ENCODE results near the gene AFMID. TPM values are rescaled to one million over a fixed set of nuclear protein-coding genes. Genes with fewer than 3 reads are reported as not detected.

AFMID gene
- total and polyA plus RNA-seq, 2 donors (not counting 1 experiment from before 2014, with no cell fraction given): 18.2 to 24.8 TPM

- ChIA-PET CTCF (interaction anchor here (0.6 to 6.1 kb wide), 5 partner anchors 112 to 173 kb away, joined by 5 to 83 read pairs (median 32); no protein-coding TSS in a partner anchor), POLR2A (interaction anchor here (0.9 kb wide), 1 partner anchor 17 kb away, joined by 3 read pairs; the partner anchor contains the start of gene TMEM235)
- no peak overlapping the region for H3K27ac Mint-ChIP-seq
- H3K9me3 ChIP-seq (ENCODE audit: control extremely low read depth in 1 of 3, control insufficient read depth in 2 of 3, insufficient read depth in 1 of 3, low read length in 2 of 3): peaks cover 0 to 6% (median 0%) of the 10 kb centered on the region in 3 donors
- TF ChIP-seq CTCF (IDR thresholded peaks at IDR 0.05) (no peak), EZH2 (IDR thresholded peaks at IDR 0.05; ENCODE audit: borderline replicate concordance, insufficient read depth, low read depth, low read length, poor library complexity, severe bottlenecking) (no peak)
- no peak for DNase-seq
- no peak for ATAC-seq (ENCODE audit: low read depth)
- H3K4me1 ChIP-seq (ENCODE audit: control insufficient read depth in 2 of 2, insufficient read depth in 2 of 2, low read length in 2 of 2): peaks cover 29 to 31% of the 10 kb centered on the region in 2 donors
- H3K27me3 ChIP-seq (replicated peaks in 1 of 4; ENCODE audit: control extremely low read depth in 1 of 4, control insufficient read depth in 3 of 4, insufficient read depth in 4 of 4, low read length in 3 of 4): no peaks in the 10 kb centered on the region
- peaks cover 7% of the 10 kb centered on the region for H4K20me1 ChIP-seq (ENCODE audit: control insufficient read depth, insufficient read depth, low read length, poor library complexity, severe bottlenecking)
- H2AFZ ChIP-seq (ENCODE audit: insufficient read depth, low read depth, low read length, poor library complexity, severe bottlenecking): no peak overlapping the region
- no peak overlapping the region for H3K9ac ChIP-seq (ENCODE audit: low read length)
- H3K36me3 ChIP-seq (replicated peaks in 1 of 2; ENCODE audit: control extremely low read depth in 1 of 2, control insufficient read depth in 1 of 2, extremely low read depth in 1 of 2, insufficient read depth in 2 of 2, low read length in 1 of 2): no peaks in the 10 kb centered on the region
- H3K4me3 ChIP-seq (ENCODE audit: control extremely low read depth in 1 of 5, extremely low read depth in 1 of 5, insufficient read depth in 1 of 5, low read depth in 2 of 5, low read length in 4 of 5): no peak overlapping the region
- intact Hi-C loops (cut with micrococcal nuclease): no loop called here
- H3K4me1 Mint-ChIP-seq: peaks cover 30% of the 10 kb centered on the region
- no peaks in the 10 kb centered on the region for H3K27me3 Mint-ChIP-seq
- no peak overlapping the region for H3K27ac ChIP-seq (ENCODE audit: low read length in 2 of 2)
- H3K4me3 Mint-ChIP-seq: no peak overlapping the region
- H3K79me2 ChIP-seq (ENCODE audit: control insufficient read depth, insufficient read depth, low read length): no peaks in the 10 kb centered on the region
- 95% methylated on average over 29 of the region's 30 CpGs for WGBS (ENCODE audit: insufficient coverage)
- H3K9me3 Mint-ChIP-seq (ENCODE audit: insufficient read depth): no peaks in the 10 kb centered on the region
- H3K4me2 ChIP-seq (replicated peaks; ENCODE audit: low read depth, low read length, poor library complexity, severe bottlenecking): no peak overlapping the region
Measured at GRCh38 chr17:78248051-78248914, 61.1 kb downstream of the AFMID start.
